Thyroid gland (tissue), 4 donors: Measurements from ENCODE around the gene CAPZB.

Experiments used
- POLR2A ChIP-seq, 2 donors: fragments of 450-650 bp; IDR thresholded peaks; one replicate each; pipeline ENCODE4 v1.6.1; 2017; ENCODE audit warnings: antibody characterized with exemption in 2 of 2, mild to moderate bottlenecking in 2 of 2, moderate library complexity in 1 of 2
- TF ChIP-seq, protein P1 (sequence below), 6 experiments: fragments of 200-600 bp in 3 of 6; fragments of 450-650 bp in 3 of 6; sonication (generic) in 3 of 6; IDR thresholded peaks; one replicate each; pipeline ENCODE4 v1.5.1; 2016 to 2019; ENCODE audit warnings: antibody characterized with exemption in 6 of 6, mild to moderate bottlenecking in 2 of 6, inconsistent platforms in 1 of 6, moderate library complexity in 1 of 6

GRCh38 chr1:19289244-19289643 lies 196.1 kb downstream of the CAPZB start:
- TF ChIP-seq, protein P1, sequence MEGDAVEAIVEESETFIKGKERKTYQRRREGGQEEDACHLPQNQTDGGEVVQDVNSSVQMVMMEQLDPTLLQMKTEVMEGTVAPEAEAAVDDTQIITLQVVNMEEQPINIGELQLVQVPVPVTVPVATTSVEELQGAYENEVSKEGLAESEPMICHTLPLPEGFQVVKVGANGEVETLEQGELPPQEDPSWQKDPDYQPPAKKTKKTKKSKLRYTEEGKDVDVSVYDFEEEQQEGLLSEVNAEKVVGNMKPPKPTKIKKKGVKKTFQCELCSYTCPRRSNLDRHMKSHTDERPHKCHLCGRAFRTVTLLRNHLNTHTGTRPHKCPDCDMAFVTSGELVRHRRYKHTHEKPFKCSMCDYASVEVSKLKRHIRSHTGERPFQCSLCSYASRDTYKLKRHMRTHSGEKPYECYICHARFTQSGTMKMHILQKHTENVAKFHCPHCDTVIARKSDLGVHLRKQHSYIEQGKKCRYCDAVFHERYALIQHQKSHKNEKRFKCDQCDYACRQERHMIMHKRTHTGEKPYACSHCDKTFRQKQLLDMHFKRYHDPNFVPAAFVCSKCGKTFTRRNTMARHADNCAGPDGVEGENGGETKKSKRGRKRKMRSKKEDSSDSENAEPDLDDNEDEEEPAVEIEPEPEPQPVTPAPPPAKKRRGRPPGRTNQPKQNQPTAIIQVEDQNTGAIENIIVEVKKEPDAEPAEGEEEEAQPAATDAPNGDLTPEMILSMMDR (IDR thresholded peaks at IDR 0.05): no peak
- TF ChIP-seq POLR2A (IDR thresholded peaks at IDR 0.05): no peak
